GM21390 (cell line): ENCODE results near the gene PRKN.
"Not testable (repeated sequence)": the region's sequence is repeated elsewhere in the genome, so short reads cannot be mapped to it uniquely, and the experiment has no call there.

Source experiments
- ATAC-seq: cut with Tn5 transposase; IDR thresholded peaks from one replicate; pipeline ENCODE4 v1.9.1; 2021; ENCODE audit not compliant: unreplicated experiment

Gene PRKN

DNA sequence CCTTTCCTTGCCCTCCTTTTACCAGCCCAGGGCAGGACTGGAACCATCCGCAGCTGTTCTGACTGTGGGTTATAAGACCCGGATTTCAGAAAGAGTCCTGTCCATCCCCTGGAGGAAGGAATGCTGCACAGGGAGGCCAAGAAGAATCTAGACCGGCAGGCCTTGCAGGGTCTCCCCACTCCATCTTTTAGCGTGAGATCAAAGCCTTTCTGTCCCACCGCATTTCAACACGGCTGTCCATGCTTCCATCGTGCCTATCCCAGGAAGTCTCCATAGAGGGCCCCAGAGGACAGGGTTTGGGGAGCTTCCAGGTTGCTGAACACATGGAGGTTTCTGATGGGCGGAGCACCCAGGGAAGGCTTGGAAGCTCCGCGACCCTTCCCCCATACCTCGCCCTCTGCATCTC is 1374.4 kb downstream of the PRKN start:
- ATAC-seq, result no peak

DNA sequence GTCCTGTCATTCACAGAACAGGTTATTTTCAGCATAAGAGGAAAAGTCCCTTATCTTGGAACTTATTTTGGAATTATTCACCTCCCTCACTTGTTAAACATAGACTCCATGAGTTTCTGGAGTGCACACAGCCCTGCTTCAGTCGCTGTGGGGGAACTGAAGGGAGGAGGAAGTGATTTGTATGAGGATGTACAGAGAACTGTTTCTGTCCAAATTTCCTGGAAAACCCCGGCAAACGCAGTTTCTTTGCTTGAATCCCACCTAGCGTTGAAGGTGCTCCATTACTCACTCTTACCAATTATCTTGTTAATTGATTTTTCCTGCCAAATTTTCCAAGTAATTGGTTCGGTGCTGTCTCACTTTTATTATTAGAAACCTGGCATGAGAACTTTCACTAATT is 1375.7 kb downstream of the PRKN start:
- ATAC-seq, result no peak

DNA sequence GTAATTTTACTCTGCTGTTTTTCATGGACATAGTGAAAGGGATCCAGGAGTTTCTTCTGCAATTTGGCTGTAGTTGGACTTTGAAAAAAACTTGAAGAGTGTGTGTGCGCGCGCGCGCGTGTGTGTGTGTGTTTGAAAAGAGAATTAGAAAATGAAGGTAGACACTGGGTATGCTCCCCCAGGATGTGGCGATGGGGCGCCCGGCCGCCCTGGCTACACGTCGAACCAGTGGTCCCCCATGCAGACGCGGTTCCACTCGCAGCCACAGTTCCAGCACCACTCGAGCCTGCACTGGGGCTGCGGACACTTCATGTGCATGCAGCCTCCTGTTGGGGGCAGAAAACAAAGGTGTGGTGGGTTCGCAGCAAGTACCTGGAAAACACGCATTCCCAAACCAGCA is 1377.7 kb downstream of the PRKN start:
- ATAC-seq, result no peak

DNA sequence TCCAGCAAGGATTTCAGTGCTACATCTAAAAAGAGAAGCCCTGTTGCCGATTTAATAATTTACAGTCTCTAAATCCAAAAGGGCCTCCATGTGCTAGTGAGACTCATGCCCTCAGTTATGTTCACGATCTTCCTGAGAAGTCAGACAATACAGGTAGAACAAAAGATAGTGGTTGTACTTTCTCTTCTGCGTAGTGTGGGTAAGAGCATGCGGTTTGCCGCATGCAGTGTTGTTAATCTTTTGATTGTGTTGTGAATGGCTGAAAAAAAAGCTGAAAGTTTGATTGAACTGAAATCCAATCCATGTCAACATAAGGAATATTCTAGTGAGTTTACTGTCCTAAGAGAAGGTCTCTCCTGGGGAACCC is 1379.0 kb downstream of the PRKN start:
- ATAC-seq, result no peak

DNA sequence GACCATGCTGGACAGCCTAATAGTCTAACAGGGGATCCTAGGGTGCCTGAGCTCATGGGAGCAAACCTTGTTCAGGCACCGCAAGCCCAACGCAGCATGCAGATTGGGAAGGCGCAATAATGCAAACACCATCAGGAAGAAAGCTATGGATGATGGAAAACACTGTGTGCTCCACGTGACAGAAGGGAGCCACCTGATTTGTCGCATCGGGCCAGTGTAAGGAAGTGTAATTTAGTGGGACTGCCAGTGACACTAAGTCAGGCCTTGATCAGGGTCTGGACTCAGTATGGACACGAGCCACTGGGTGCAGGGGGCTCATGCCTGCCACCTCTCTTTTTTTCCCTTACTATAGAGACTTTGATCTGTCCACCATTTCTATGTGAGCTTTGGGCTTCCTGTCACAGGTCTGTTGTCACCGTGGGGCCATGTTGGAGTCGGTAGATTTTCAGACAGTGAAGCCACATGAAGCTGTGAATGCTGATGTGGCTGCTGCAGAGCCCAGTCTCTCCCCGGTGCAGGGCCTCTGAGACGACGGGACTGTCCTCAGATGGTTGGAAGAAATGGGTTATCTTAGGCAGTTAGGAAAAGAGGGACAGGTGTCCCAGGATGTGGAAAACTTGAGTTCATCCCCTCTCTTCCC is 1379.5 kb downstream of the PRKN start:
- no peak for ATAC-seq

DNA sequence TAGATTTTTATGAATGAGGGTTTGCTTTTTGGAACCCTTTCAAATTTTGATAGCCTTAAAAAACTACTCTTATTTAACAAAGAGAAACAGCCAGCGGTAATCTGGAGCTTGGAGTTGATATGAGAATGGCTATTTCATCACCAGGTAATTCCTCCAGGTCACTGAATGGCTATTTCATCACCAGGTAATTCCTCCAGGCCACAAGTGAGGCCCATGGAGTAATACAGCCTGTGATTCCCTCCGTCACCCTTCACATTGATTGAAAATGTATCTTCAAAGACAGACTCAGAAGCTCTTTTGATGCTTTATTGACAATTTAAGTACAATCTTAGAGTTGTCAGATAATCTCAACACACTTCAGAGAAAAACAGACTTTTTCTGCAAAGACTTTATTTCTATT is 1380.4 kb downstream of the PRKN start:
- no peak for ATAC-seq

DNA sequence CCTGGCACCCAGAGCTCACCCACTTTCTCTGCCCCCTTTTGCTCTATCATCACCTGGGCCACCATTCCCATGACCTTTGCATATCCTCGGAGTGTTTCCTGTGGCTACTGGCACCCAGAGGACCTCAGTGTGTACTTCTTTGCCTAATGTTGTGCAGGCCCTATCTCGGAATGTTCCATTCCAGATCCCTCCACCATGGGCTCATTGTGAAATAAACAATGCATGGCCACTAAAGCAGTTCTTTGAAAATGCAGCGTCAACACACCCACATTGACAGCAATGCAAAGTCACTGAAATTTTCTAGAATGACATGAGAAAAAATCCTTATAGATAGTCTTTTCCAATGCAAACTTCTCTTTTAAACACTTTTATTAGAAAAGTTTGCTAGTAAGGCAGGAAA is 1380.8 kb downstream of the PRKN start:
- ATAC-seq, result no peak

DNA sequence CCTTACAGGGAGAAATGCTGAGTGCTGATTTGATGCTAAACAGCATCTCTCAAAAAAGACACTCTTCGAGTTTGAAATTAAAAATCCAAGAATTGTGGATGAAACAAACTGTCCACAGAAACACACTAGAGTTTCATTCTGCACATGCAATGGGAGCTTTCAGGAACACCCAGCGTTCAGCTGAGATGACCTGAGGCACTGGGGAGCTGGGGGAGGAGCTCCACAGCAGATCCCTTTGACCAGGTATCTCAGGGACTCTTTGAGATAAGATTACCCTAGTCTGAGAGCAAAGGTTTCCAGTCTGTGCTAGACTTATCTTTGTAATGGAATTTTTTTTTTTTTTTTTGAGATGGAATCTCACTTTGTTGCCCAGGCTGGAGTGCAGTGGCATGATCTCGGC is 1382.9 kb downstream of the PRKN start:
- ATAC-seq, result no peak

DNA sequence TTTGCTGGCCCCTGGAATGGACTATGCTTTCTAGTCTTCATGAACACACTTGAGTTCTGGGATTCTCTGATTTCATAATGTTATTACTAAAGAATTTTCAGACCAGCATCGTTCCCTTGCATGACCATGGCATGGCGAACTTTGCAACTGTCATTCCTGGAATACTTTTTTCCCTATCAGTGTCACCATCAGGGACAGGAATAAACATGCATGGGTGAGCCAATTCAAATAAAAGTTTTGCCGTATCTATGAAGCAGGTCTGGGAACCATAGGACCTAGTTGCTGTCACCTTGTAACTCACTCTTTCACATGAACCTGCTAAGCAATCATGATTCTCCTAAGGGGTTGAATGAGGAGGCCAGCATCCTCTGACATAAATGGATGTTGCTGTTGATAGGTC is 1385.5 kb downstream of the PRKN start:
- no peak for ATAC-seq

DNA sequence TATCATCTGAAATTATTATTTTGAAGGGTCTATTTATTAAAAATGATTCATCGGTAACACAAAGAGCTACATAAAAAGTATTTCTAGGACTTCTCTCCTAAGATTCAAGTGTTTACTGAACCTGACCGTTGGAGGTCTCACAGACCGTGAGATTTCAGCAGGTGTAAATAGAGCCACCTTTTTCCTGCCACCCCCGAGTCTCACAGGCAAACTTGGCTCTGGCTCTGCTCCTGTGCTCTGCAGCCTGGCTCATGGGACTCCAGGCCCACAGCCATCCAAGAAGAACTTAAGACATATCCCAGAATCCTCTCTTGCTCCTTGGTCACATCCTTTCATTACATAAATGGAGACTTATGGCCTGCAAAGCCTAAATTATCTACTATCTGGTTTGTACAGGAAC is 1385.9 kb downstream of the PRKN start:
- no peak for ATAC-seq

DNA sequence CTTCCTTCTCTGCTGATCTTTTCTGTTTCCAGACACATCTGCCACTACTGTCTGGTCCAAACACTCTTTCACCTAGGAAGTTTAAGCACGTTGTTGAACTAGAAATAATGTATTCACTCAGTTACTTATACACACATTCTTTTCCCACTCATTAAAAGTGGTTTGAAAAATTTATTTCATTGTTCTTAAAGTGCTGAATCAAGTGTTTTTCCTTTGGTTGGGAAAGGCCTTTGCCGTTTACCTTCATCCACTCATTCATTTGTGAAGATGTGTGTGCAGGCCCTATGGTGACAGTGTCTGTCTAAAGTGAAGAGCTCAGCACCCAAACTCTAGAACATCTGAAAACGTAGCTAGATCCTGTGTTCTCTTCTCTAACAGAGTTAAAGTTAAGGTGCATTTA is 1389.6 kb downstream of the PRKN start:
- no peak for ATAC-seq

DNA sequence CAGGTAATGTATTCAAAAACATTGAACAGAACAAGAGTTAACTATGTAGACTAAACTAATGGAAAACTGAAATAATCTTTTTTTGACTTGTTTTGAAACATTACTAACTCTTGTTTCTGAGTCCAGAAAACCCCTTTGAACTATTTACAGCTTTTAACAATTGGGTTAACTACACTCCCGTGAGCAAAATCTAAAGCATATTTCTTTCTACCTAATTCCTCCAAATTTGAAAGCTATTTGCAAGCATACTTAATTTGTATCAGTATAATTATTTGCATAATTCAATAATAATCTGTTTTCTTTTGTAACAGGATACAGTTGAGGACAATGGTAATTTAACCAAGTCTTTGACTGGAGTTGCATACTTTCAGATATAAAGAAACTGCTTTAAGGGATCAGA is 1391.1 kb downstream of the PRKN start:
- ATAC-seq, result no peak

DNA sequence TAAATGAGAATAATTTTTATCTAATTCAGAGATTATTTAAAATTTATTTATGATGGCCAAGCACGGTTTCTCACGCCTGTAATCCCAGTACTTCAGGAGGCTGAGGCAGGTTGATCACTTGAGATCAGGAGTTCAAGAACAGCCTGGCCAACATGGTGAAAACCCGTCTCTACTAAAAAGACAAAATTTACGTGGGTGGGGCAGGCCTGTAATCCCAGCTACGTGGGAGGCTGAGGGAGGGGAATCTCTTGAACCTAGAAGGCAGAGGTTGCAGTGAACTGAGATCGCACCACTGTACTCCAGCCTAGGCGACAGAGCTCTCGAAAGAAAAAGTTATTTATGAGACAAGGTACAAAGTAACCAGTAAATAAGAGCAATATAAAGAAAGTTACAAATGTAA is 1394.2 kb downstream of the PRKN start:
- ATAC-seq, result no peak

DNA sequence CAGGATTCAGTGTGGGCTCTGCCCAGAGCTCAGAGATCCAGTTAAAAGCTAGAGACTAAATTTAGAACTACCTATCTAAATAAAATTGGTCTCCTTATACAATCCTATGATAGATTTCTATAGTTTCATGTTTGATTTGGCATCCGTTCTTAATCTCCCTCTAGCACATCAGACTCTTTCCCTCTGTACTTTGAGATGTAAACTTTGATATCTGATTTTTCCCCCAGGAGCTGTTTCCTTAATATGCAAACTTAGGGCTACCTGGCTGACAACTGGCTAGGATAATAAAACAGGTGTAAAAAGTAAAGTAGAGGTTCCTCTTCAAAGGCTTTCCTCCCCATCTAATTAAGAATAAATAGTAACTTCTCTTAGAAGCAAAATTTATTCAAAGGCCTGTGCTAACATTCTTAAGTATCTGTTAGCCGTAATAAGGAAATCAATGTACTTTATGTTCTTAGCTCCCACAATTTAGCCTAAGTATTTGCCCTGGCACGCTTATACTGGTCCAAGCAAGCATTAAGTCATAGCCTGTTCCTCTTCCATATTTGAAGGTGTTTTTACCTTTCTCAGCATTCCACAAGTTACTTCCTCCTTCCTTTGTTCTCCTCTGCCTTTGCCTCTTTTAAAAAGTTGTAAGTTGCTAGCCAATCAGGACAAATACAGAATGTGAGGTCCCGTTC is 1396.0 kb downstream of the PRKN start:
- not testable (repeated sequence) for ATAC-seq

DNA sequence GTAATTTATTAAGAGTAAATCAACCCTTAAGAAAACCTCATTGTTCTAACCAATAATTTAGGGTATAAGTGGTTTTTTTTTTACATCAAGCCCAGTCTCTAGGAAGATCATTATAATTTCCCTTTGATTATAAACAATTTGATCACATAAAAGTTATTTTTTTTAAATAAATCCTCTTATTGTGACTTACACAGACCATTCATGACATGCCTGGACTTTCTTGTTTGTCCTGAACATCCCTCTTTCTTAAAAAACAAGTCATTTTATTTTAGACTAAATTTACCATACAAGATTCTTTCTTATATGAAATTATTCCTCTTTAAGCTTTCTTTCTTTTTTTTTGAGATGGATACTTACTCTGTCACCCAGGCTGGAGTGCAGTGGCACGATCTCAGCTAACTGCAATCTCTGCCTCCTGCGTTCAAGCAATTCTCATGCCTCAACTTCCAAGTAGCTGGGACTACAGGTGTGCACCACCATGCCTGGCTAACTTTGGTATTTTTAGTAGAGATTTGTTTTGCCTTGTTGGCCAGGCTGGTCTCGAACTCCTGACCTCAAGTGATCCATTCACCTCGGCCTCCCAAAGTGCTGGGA is 1400.1 kb downstream of the PRKN start:
- ATAC-seq, result no peak

DNA sequence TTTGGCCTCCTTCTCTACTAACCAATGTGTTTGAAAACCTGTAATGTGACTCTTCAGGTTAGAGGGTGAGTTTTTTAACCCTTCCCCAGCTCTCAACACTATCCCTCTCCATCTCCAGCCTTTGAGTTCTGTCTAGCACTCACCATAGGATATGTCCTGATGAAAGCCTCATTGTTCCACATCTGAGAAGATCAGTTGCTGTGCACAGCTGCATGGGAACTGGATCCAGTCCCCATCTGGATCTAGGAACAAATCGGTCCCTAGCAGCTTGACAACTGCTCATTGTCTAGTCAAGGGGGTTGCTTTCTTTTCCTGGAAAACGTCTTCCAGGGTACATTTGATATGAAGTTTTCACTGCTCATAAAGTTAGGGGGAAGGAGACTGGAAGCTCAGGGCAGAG is 1408.3 kb downstream of the PRKN start:
- ATAC-seq, result no peak

DNA sequence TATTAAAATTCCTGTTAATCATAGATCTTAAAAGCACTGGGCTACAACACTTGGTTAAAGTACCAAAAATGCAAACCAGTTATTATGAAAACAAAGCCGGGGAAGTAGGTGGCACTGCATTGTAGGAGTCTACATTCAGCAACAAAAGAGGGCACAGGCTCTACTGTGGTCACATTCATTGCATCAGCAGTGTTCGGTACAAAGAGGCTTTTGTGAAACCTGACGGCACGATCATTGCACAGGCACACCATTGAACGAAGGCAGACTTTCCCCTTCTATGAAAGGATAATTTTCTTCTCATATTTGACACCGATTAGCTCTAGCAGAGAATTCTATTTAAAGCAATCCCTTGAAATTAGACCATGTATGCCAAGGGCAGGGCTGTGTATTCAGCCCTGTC is 1409.1 kb downstream of the PRKN start:
- no peak for ATAC-seq

DNA sequence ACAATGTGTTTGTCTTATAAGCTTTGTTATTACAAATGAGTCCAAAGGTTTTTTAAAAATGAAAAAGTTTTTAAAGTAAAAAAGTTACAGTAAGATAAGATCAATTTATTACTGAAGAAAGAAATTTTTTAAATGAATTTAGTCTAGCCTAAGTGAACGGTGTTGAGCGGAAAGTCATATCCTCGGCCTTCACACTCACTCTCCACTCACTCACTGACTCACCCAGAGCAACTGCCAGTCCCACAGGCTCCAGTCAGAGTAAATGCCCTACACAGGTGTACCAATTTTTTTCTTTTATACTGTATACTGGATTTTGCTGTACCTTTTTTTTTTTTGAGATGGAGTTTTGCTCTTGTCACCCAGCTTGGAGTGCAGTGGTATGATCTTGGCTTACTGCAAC is 1411.0 kb downstream of the PRKN start:
- ATAC-seq, result no peak

DNA sequence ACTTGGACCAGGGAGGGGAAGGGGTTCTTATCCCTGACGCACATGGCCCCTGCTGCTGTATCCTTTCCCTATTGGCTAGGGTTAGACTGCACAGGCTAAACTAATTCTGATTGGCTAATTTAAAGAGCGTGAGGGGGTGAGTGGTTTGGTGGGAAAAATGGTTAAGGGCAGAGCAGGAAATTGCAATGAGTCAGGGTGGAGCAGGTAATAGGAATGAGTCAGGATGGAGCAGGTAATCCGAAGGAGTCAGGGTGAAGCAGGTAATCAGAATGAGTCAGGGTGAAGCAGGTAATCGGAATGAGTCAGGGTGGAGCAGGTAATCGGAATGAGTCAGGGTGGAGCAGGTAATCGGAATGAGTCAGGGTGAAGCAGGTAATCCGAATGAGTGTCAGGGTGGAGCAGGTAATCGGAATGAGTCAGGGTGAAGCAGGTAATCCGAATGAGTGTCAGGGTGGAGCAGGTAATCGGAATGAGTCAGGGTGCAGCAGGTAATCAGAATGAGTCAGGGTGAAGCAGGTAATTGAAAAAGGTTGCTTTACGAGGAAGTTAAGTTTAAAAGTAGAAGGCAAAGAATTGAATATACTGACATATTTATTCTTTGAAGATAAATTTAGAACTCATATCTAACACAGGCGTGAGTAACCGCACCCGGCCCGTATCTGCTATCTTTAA is 1412.2 kb downstream of the PRKN start:
- not testable (repeated sequence) for ATAC-seq

DNA sequence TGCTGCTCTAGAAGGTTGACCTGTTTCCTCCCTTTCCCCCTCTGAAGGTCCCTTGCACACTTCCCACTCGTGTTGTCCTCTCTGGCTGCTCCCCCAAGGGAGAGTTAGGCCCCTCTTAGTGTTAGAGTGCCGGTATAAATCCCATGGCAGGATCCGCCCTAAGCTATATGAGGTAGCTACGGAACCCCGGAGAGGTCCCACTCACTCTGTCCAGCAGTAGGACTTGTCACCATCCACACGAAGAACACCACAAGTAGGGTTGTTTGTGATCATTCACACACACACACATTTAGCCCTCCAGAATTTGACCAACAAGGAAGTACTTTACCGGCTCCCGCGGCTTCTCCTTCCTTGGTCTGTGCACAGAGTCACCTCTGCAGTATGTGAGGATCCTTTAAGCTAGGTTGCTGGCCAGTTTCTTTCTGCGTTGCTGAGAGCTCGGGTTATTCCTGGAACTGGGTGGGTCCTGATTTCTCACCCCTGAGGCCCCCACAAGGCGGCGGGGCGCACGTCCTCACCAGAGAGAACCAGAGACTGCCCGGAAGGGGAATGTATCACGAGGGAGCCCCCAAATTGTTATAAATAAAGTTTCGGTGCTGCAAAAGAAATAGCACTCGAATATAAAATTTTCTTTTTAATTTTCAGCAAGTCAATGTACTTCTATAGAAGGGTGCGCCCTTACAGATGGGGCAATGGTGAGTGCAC is 1412.9 kb downstream of the PRKN start:
- not testable (repeated sequence) for ATAC-seq

DNA sequence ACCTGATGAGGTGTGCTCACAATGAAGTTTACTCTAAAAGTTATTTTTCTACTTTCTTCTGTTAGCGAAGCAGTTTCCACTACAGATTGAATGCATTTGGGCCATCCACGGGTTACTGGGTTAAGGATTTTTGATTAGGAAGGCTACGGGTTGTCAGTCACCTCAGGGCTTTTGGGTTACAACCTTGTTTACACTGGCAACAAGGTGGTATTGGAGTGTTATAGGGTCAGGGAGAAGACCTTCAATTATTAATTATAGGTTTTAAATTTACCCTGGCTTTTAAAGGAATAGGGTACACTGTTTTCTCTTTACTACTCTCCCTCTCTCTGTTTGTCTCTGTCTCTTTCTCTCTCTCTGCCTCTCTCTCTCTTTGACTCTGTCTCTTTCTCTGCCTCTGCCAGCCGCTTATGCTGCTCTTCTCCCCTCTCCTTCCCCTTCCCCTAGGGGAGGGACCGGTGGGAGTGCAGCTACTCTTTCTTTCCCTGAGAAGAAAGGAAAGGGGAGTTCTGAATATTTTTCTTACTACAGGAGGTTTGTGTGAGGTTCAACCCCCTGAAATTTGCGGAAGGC is 1413.5 kb downstream of the PRKN start:
- no peak for ATAC-seq
